Measurements from ENCODE around the gene SEC31A. TPM values are rescaled to one million over a fixed set of nuclear protein-coding genes. Genes with fewer than 3 reads are reported as not detected.
A peak's percentile ranks its signal among the peaks of the same experiment; 100 is the strongest.

The SEC31A gene
- total RNA-seq, 1 experiment from 2014 or later, result 128 TPM

DNA sequence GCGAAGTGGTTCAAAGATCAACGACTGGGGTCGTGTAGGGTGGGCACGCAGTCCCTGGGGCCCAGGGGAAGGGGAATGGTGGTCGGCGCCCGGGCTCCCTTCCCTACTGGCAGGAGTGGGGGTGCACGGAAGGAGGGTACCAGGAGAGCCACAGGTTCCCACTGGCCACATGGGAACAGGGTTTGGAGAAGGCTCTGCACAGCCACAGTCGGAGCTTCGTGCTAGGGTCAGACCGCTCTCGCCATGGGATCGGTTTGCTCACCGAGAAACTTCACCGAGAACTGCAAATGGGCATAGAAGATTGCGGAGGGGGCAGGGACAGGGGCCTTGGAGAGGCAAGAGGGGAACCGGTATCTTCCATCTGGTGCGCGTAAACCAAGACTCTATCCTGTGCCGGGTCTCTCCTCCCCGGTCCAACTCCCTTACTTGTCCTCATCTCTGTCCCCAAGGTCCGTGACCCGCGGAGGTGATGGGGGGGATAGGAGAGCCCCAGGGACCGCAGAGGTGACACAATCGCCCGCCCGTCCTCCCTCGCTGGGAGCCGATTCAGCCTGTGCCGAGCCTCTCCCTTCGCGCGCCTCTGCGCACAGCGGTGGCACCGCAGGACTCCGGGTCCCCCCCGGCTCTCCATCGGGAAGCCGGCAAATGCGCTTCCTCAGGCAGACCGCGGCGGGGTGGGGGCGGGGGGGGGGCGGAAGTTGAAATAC is 93.4 kb downstream of the SEC31A start:
- H3K79me2 ChIP-seq (ENCODE audit: insufficient read depth, low read length), result no peaks in the 10 kb centered on the region
- H2BK120ac ChIP-seq (ENCODE audit: low read depth, low read length, poor library complexity, severe bottlenecking), result no peak overlapping the region
- TF ChIP-seq, protein P1, sequence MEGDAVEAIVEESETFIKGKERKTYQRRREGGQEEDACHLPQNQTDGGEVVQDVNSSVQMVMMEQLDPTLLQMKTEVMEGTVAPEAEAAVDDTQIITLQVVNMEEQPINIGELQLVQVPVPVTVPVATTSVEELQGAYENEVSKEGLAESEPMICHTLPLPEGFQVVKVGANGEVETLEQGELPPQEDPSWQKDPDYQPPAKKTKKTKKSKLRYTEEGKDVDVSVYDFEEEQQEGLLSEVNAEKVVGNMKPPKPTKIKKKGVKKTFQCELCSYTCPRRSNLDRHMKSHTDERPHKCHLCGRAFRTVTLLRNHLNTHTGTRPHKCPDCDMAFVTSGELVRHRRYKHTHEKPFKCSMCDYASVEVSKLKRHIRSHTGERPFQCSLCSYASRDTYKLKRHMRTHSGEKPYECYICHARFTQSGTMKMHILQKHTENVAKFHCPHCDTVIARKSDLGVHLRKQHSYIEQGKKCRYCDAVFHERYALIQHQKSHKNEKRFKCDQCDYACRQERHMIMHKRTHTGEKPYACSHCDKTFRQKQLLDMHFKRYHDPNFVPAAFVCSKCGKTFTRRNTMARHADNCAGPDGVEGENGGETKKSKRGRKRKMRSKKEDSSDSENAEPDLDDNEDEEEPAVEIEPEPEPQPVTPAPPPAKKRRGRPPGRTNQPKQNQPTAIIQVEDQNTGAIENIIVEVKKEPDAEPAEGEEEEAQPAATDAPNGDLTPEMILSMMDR (conservative IDR thresholded peaks at IDR 0.05), result no peak
- peak; percentile 59 for DNase-seq
- H3K18ac ChIP-seq (ENCODE audit: insufficient read length, low read depth, low read length), result no peak overlapping the region
- peaks cover 2% of the 10 kb centered on the region; the same call in 1 of the 2 replicates for H3K4me1 ChIP-seq (ENCODE audit: insufficient read depth, low read length)
- Mint-ChIP-seq H3K27ac (no peak overlapping the region), H3K4me3 (peak overlapping the region; percentile 70 to 86), H3K9me3 (peaks cover 0 to 3% of the 10 kb centered on the region in 2 experiments; a peak in 2 of 5 replicates), H3K27me3 (ENCODE audit: low read depth) (peaks cover 61% of the 10 kb centered on the region), H3K36me3 (ENCODE audit: insufficient read depth in 1 of 3, low read depth in 3 of 3) (no peaks in the 10 kb centered on the region; a peak in 1 of 7 replicates), H3K4me1 (peaks cover 35% of the 10 kb centered on the region in 2 experiments)
- H3K9me3 ChIP-seq (ENCODE audit: control insufficient read depth, low read depth, low read length), result no peaks in the 10 kb centered on the region
- no CpG with 5 or more reads among the region's 47 CpGs for WGBS (ENCODE audit: extremely low coverage, insufficient read length, low lambda C conversion rate)
- no peak overlapping the region for H3K4ac ChIP-seq (ENCODE audit: low read depth, low read length)
- H2BK20ac ChIP-seq (ENCODE audit: low read depth, low read length, poor library complexity, severe bottlenecking), result no peak overlapping the region
- H2AK5ac ChIP-seq (ENCODE audit: insufficient read length, low read length), result no peak overlapping the region
- no peak overlapping the region for H3K23ac ChIP-seq (ENCODE audit: insufficient read length, low read depth, low read length)
- H4K20me1 ChIP-seq (ENCODE audit: control insufficient read depth, insufficient read depth, insufficient read length), result no peaks in the 10 kb centered on the region
- no peak overlapping the region for H2BK5ac ChIP-seq (ENCODE audit: insufficient read length, low read length)
- H3K79me1 ChIP-seq (ENCODE audit: insufficient read depth, low read depth, low read length, poor library complexity, severe bottlenecking), result no peaks in the 10 kb centered on the region
- H3K4me2 ChIP-seq (ENCODE audit: insufficient read depth, insufficient read length, low read length), result peak overlapping the region; percentile 65
- H4K8ac ChIP-seq (replicated peaks; ENCODE audit: insufficient read length, low read depth, low read length), result no peak overlapping the region
- no peak overlapping the region for H3K27ac ChIP-seq (ENCODE audit: insufficient read length, low read depth, low read length)
- H3K56ac ChIP-seq (ENCODE audit: insufficient read length, low read depth, low read length), result no peak overlapping the region
- no peak overlapping the region for H4K5ac ChIP-seq (ENCODE audit: insufficient read length, low read depth, low read length)
- no peak overlapping the region for H2BK15ac ChIP-seq (ENCODE audit: low read depth, low read length)
- peaks cover 73% of the 10 kb centered on the region for H3K27me3 ChIP-seq (ENCODE audit: insufficient read depth, low read length)
- no peak overlapping the region for H2AFZ ChIP-seq (ENCODE audit: low read length)
- no peak overlapping the region for H3T11ph ChIP-seq (ENCODE audit: low read length)
- H2BK12ac ChIP-seq (ENCODE audit: insufficient read length, low read depth, low read length), result no peak overlapping the region
- H3K23me2 ChIP-seq (ENCODE audit: insufficient read length, low read depth, low read length, poor library complexity, severe bottlenecking), result peaks cover 20% of the 10 kb centered on the region
- no peak overlapping the region for H3K9ac ChIP-seq (ENCODE audit: extremely low read depth, insufficient read length, low read length)
- no peak overlapping the region for H3K14ac ChIP-seq (ENCODE audit: insufficient read depth, low read length)
- no peak overlapping the region for H4K91ac ChIP-seq (ENCODE audit: insufficient read length, low read depth, low read length)

All from H9 (cell line).